ENCODE measurements around the gene LRP1B. TPM values are rescaled to one million over a fixed set of nuclear protein-coding genes. Genes with fewer than 3 reads are reported as not detected.

Gene LRP1B
- total and polyA plus RNA-seq, 2 donors (not counting 1 experiment from before 2014, with no cell fraction given), result under 0.01 to 0.01 TPM

- H3K9me3 ChIP-seq (ENCODE audit: control insufficient read depth, insufficient read depth, low read depth, low read length), result no peaks in the 10 kb centered on the region
- peak in 1 of 2 donors; percentile 84 for DNase-seq (ENCODE audit: low read depth in 2 of 2)
- no peak overlapping the region for H3K4me3 ChIP-seq (replicated peaks in 1 of 4; ENCODE audit: control extremely low read depth in 1 of 4, insufficient read depth in 1 of 4, low read depth in 3 of 4, low read length in 4 of 4)
- H3K27me3 ChIP-seq (ENCODE audit: control insufficient read depth, insufficient read depth, low read length), result no peaks in the 10 kb centered on the region
- no peaks in the 10 kb centered on the region for H3K4me1 ChIP-seq (ENCODE audit: control insufficient read depth, extremely low read depth, insufficient read depth, low read length)
- no peaks in the 10 kb centered on the region for H3K79me2 ChIP-seq (ENCODE audit: control insufficient read depth, insufficient read depth, low read length)
- H4K20me1 ChIP-seq (ENCODE audit: control insufficient read depth, extremely low read depth, insufficient read depth, low read length), result no peaks in the 10 kb centered on the region
- TF ChIP-seq CTCF (conservative IDR thresholded peaks at IDR 0.05 in 1 of 2, IDR thresholded peaks at IDR 0.05 in 1 of 2; ENCODE audit: low read depth in 1 of 2, low read length in 2 of 2), result no peak
- TF ChIP-seq EZH2 (IDR thresholded peaks at IDR 0.05; ENCODE audit: low read length, missing control alignments), result no peak
- H3K9ac ChIP-seq (ENCODE audit: insufficient read depth, low read length), result no peak overlapping the region
- no peak overlapping the region for H2AFZ ChIP-seq (ENCODE audit: low read length)
- H3K27ac ChIP-seq (ENCODE audit: insufficient read depth, low read length), result no peak overlapping the region
- no peak overlapping the region for H3K4me2 ChIP-seq (ENCODE audit: extremely low read depth, insufficient read depth, low read length)
- no peaks in the 10 kb centered on the region for H3K36me3 ChIP-seq (ENCODE audit: control insufficient read depth, insufficient read depth, low read length)
These were observed 931.1 kb downstream of the LRP1B start for GRCh38 chr2:141199711-141200110.

GRCh38 chr2:141195087-141195486 is 935.7 kb downstream of the LRP1B start:
- Histone ChIP-seq H3K4me3 (replicated peaks in 1 of 4; ENCODE audit: control extremely low read depth in 1 of 4, insufficient read depth in 1 of 4, low read depth in 3 of 4, low read length in 4 of 4) (no peak overlapping the region), H3K79me2 (ENCODE audit: control insufficient read depth, insufficient read depth, low read length) (no peaks in the 10 kb centered on the region), H3K4me1 (ENCODE audit: control insufficient read depth, extremely low read depth, insufficient read depth, low read length) (no peaks in the 10 kb centered on the region), H3K36me3 (ENCODE audit: control insufficient read depth, insufficient read depth, low read length) (no peaks in the 10 kb centered on the region), H3K9ac (ENCODE audit: insufficient read depth, low read length) (no peak overlapping the region), H3K9me3 (ENCODE audit: control insufficient read depth, insufficient read depth, low read depth, low read length) (no peaks in the 10 kb centered on the region), H3K27me3 (ENCODE audit: control insufficient read depth, insufficient read depth, low read length) (no peaks in the 10 kb centered on the region), H3K27ac (ENCODE audit: insufficient read depth, low read length) (no peak overlapping the region), H4K20me1 (ENCODE audit: control insufficient read depth, extremely low read depth, insufficient read depth, low read length) (no peaks in the 10 kb centered on the region), H2AFZ (ENCODE audit: low read length) (no peak overlapping the region), H3K4me2 (ENCODE audit: extremely low read depth, insufficient read depth, low read length) (no peak overlapping the region)
- TF ChIP-seq EZH2 (IDR thresholded peaks at IDR 0.05; ENCODE audit: low read length, missing control alignments) (no peak), CTCF (conservative IDR thresholded peaks at IDR 0.05 in 1 of 2, IDR thresholded peaks at IDR 0.05 in 1 of 2; ENCODE audit: low read depth in 1 of 2, low read length in 2 of 2) (no peak)
- peak in 1 of 2 donors; percentile 45 for DNase-seq (ENCODE audit: low read depth in 2 of 2)

GRCh38 chr2:141187075-141187439 is 943.8 kb downstream of the LRP1B start:
- Histone ChIP-seq H3K4me2 (ENCODE audit: extremely low read depth, insufficient read depth, low read length) (no peak overlapping the region), H3K4me3 (replicated peaks in 1 of 4; ENCODE audit: control extremely low read depth in 1 of 4, insufficient read depth in 1 of 4, low read depth in 3 of 4, low read length in 4 of 4) (no peak overlapping the region), H3K36me3 (ENCODE audit: control insufficient read depth, insufficient read depth, low read length) (no peaks in the 10 kb centered on the region), H3K9me3 (ENCODE audit: control insufficient read depth, insufficient read depth, low read depth, low read length) (no peaks in the 10 kb centered on the region), H3K79me2 (ENCODE audit: control insufficient read depth, insufficient read depth, low read length) (no peaks in the 10 kb centered on the region), H3K27me3 (ENCODE audit: control insufficient read depth, insufficient read depth, low read length) (no peaks in the 10 kb centered on the region), H3K9ac (ENCODE audit: insufficient read depth, low read length) (no peak overlapping the region), H3K4me1 (ENCODE audit: control insufficient read depth, extremely low read depth, insufficient read depth, low read length) (no peaks in the 10 kb centered on the region), H4K20me1 (ENCODE audit: control insufficient read depth, extremely low read depth, insufficient read depth, low read length) (no peaks in the 10 kb centered on the region), H2AFZ (ENCODE audit: low read length) (no peak overlapping the region), H3K27ac (ENCODE audit: insufficient read depth, low read length) (no peak overlapping the region)
- peak in 1 of 2 donors; percentile 25 for DNase-seq (ENCODE audit: low read depth in 2 of 2)
- TF ChIP-seq EZH2 (IDR thresholded peaks at IDR 0.05; ENCODE audit: low read length, missing control alignments) (no peak), CTCF (conservative IDR thresholded peaks at IDR 0.05 in 1 of 2, IDR thresholded peaks at IDR 0.05 in 1 of 2; ENCODE audit: low read depth in 1 of 2, low read length in 2 of 2) (no peak)

Data from fibroblast of lung (primary cell).